Lung (tissue), 12 donors: ENCODE measurements around the gene FASTKD3. TPM values are rescaled to one million over a fixed set of nuclear protein-coding genes. Genes with fewer than 3 reads are reported as not detected.

ENCODE experiments used
- ATAC-seq: fragments of 200-7000 bp; cut with Tn5 transposase; one replicate; pipeline ENCODE4 v1.9.1; 2020; ENCODE audit warnings: moderate number of reproducible peaks; ENCODE audit not compliant: insufficient read depth, low FRiP score
- DNase-seq, 3 donors: peaks; one replicate each; pipeline ENCODE4 v3.0.0-alpha.2; 2013 to 2017
- H3K27ac ChIP-seq, 2 donors: one replicate each; pipeline ENCODE4 v1.5.1; 2013; ENCODE audit warnings: mild to moderate bottlenecking in 2 of 2, moderate library complexity in 2 of 2, control low read depth in 1 of 2, inconsistent platforms in 1 of 2, low read depth in 1 of 2, low read length in 1 of 2
- H3K27me3 ChIP-seq, 3 donors: one replicate each; pipeline ENCODE4 v1.5.1; 2013; ENCODE audit warnings: low read length in 2 of 3; ENCODE audit not compliant: control insufficient read depth in 3 of 3, insufficient read depth in 3 of 3
- H3K36me3 ChIP-seq, 4 donors: one replicate each; pipeline ENCODE4 v1.5.1; 2013; ENCODE audit warnings: low read length in 4 of 4, mild to moderate bottlenecking in 1 of 4, moderate library complexity in 1 of 4; ENCODE audit not compliant: control insufficient read depth in 4 of 4, insufficient read depth in 4 of 4
- H3K4me1 ChIP-seq, 5 donors: one replicate each; pipeline ENCODE4 v1.5.1; 2013; ENCODE audit warnings: low read length in 5 of 5, mild to moderate bottlenecking in 2 of 5, moderate library complexity in 1 of 5; ENCODE audit not compliant: control insufficient read depth in 5 of 5, insufficient read depth in 5 of 5
- H3K4me3 ChIP-seq: one replicate; pipeline ENCODE4 v1.5.1; 2013; ENCODE audit warnings: mild to moderate bottlenecking, control low read depth, moderate library complexity
- H3K9ac ChIP-seq, 2 donors: one replicate each; pipeline ENCODE4 v1.5.1; 2013; ENCODE audit warnings: low read length in 2 of 2, control low read depth in 1 of 2; ENCODE audit not compliant: insufficient read depth in 1 of 2
- H3K9me3 ChIP-seq, 4 donors: one replicate each; pipeline ENCODE4 v1.5.1; 2013; ENCODE audit warnings: low read length in 3 of 4, mild to moderate bottlenecking in 1 of 4, moderate library complexity in 1 of 4; ENCODE audit not compliant: control insufficient read depth in 4 of 4, insufficient read depth in 3 of 4
- CTCF ChIP-seq: IDR thresholded peaks from 2 replicates; pipeline ENCODE4 v1.5.1; 2012; ENCODE audit warnings: mild to moderate bottlenecking; ENCODE audit errors: control extremely low read depth, extremely low read depth
- WGBS, 2 donors: extraction: QIAGEN DNeasy Blood & Tissue Kit; methylation state at CpG; one replicate each; pipeline ENCODE4 v1.1.7; 2013; 5-methylcytosine and 5-hydroxymethylcytosine counted together
- polyA plus RNA-seq, 2 donors: library from polyadenylated mRNA; stranded (reverse); fragments of 200-250 nt; gene quantifications; one replicate each; pipeline ENCODE4 v1.2.1, GENCODE V29; 2013
- total RNA-seq, 2 donors: library from RNA; depleted of rRNA in 1 of 2; stranded (reverse); fragments of >200 nt in 1 of 2; gene quantifications; one replicate each; pipeline ENCODE4 v1.2.1, GENCODE V29; 2014 to 2021
- donor health status: control.
- donor health status: control.
- donor health status: Bipolar disorder and iron deficiency.
- donor health status: healthy.
- donor health status: DM: yes; HTN: yes; CAD: no.

The FASTKD3 gene
- total and polyA plus RNA-seq, 4 donors, result 6.7 to 17.7 (median 13.5) TPM

GRCh38 chr5:7852988-7853387 lies 15.8 kb downstream of the FASTKD3 start:
- no peak for TF ChIP-seq CTCF
- ATAC-seq (no peak), DNase-seq (no peak)
- Histone ChIP-seq H3K9me3 (peaks cover 0 to 2% (median 0%) of the 10 kb centered on the region in 4 donors), H3K9ac (no peak overlapping the region), H3K4me1 (peaks cover 0 to 20% (median 6%) of the 10 kb centered on the region in 5 donors), H3K36me3 (peaks cover 0 to 6% (median 3%) of the 10 kb centered on the region in 4 donors), H3K27ac (no peak overlapping the region), H3K4me3 (no peak overlapping the region), H3K27me3 (peaks cover 0 to 13% (median 0%) of the 10 kb centered on the region in 3 donors)
- 67 to 71% methylated on average over 2 of the region's 2 CpGs for WGBS, 2 donors

GRCh38 chr5:7852542-7852941 lies 16.3 kb downstream of the FASTKD3 start:
- WGBS, 2 donors, result 65 to 78% methylated on average over 1 of the region's 1 CpG
- no peak for TF ChIP-seq CTCF
- H3K27me3 ChIP-seq, result peaks cover 0 to 13% (median 0%) of the 10 kb centered on the region in 3 donors
- no peak overlapping the region for H3K27ac ChIP-seq
- H3K9ac ChIP-seq, result no peak overlapping the region
- H3K4me1 ChIP-seq, result peaks cover 0 to 20% (median 6%) of the 10 kb centered on the region in 5 donors
- H3K4me3 ChIP-seq, result no peak overlapping the region
- H3K9me3 ChIP-seq, result peaks cover 0 to 2% (median 0%) of the 10 kb centered on the region in 4 donors
- peak in 2 of 3 donors; percentile 29 to 33 for DNase-seq
- ATAC-seq, result no peak
- peaks cover 0 to 1% (median under 1%) of the 10 kb centered on the region in 4 donors for H3K36me3 ChIP-seq

GRCh38 chr5:7851617-7852289 lies 17.1 kb downstream of the FASTKD3 start:
- DNase-seq (peak in 1 of 3 donors; percentile 13), ATAC-seq (no peak)
- H3K27ac ChIP-seq, result peak overlapping the region in 1 of 2 donors; percentile 5
- no peaks in the 10 kb centered on the region for H3K36me3 ChIP-seq
- 70 to 75% methylated on average over 8 of the region's 8 CpGs for WGBS, 2 donors
- no peak overlapping the region for H3K4me3 ChIP-seq
- peaks cover 0 to 13% (median 0%) of the 10 kb centered on the region in 3 donors for H3K27me3 ChIP-seq
- H3K4me1 ChIP-seq, result peaks cover 0 to 20% (median 6%) of the 10 kb centered on the region in 5 donors
- no peak for TF ChIP-seq CTCF
- H3K9me3 ChIP-seq, result peaks cover 0 to 2% (median 0%) of the 10 kb centered on the region in 4 donors
- H3K9ac ChIP-seq, result no peak overlapping the region
